Neural cell (in vitro differentiated cells): ENCODE data around the gene DIAPH1. TPM values are rescaled to one million over a fixed set of nuclear protein-coding genes. Genes with fewer than 3 reads are reported as not detected.

Experiments used
- H2AFZ ChIP-seq: fragments of 200-600, 300-800 bp; sonication (generic), shearing (Covaris generic); 2 replicates; pipeline ENCODE4 v1.6.0; 2014; ENCODE audit warnings: low read depth, mild to moderate bottlenecking, antibody characterized with exemption, low read length, moderate library complexity
- H3F3A ChIP-seq: fragments of 200-600 bp; shearing (Covaris generic); 2 replicates; pipeline ENCODE4 v1.6.1; 2016; ENCODE audit warnings: mild to moderate bottlenecking, moderate library complexity, mixed read lengths, antibody characterized with exemption, low read length; ENCODE audit not compliant: insufficient read depth, poor library complexity, severe bottlenecking
- H3K27ac ChIP-seq: fragments of 200-600, 300-800 bp; sonication (generic), shearing (Covaris generic); 2 replicates; pipeline ENCODE4 v1.5.1; 2014; ENCODE audit warnings: mild to moderate bottlenecking, low read length, moderate library complexity
- H3K27me3 ChIP-seq: fragments of 300-800, 200-600 bp; sonication (generic), shearing (Covaris generic); 2 replicates; pipeline ENCODE4 v1.6.0; 2014; ENCODE audit warnings: mild to moderate bottlenecking, low read depth, low read length, moderate library complexity; ENCODE audit not compliant: insufficient read depth
- H3K36me3 ChIP-seq: fragments of 300-800, 200-600 bp; sonication (generic), shearing (Covaris generic); 2 replicates; pipeline ENCODE4 v1.5.1; 2014; ENCODE audit warnings: mild to moderate bottlenecking, antibody characterized with exemption, low read length, moderate library complexity; ENCODE audit not compliant: insufficient read depth
- H3K4me2 ChIP-seq: fragments of 300-800, 200-600 bp; sonication (generic), shearing (Covaris generic); 2 replicates; pipeline ENCODE4 v1.6.0; 2014; ENCODE audit warnings: mild to moderate bottlenecking, low read length
- H3K4me3 ChIP-seq: fragments of 300-800, 200-600 bp; sonication (generic), shearing (Covaris generic); 2 replicates; pipeline ENCODE4 v1.5.1; 2014; ENCODE audit warnings: mild to moderate bottlenecking, low read length, moderate library complexity
- H3K79me2 ChIP-seq: fragments of 200-600 bp; shearing (Covaris generic); replicated peaks from 2 replicates; pipeline ENCODE4 v1.6.0; 2014; ENCODE audit warnings: mild to moderate bottlenecking, low read length, moderate library complexity; ENCODE audit not compliant: insufficient read depth
- H3K9ac ChIP-seq: fragments of 300-800, 200-600 bp; sonication (generic), shearing (Covaris generic); 2 replicates; pipeline ENCODE4 v1.6.1; 2016; ENCODE audit warnings: mild to moderate bottlenecking, low read length, mixed read lengths
- H3K9me2 ChIP-seq: fragments of 200-600 bp; shearing (Covaris generic); 2 replicates; pipeline ENCODE4 v1.6.1; 2016; ENCODE audit warnings: mild to moderate bottlenecking, low read length, mixed read lengths; ENCODE audit not compliant: insufficient read depth
- H3K9me3 ChIP-seq: fragments of 200-600, 300-800 bp; sonication (generic), shearing (Covaris generic); 2 replicates; pipeline ENCODE4 v1.6.1; 2016; ENCODE audit warnings: mild to moderate bottlenecking, mixed run types, low read length, moderate library complexity, mixed read lengths
- H4K20me1 ChIP-seq: fragments of 200-600 bp; shearing (Covaris generic); 2 replicates; pipeline ENCODE4 v1.6.1; 2016; ENCODE audit warnings: mild to moderate bottlenecking, mixed run types; ENCODE audit not compliant: insufficient read depth
- EP300 ChIP-seq: fragments of 450-650 bp; conservative IDR thresholded peaks from 2 replicates; pipeline ENCODE4 v1.6.1; 2014; ENCODE audit warnings: antibody characterized with exemption, mild to moderate bottlenecking, moderate library complexity; ENCODE audit not compliant: poor library complexity, severe bottlenecking
- EZH2 ChIP-seq: fragments of 200-600, 300-800 bp; shearing (Covaris generic), sonication (generic); IDR thresholded peaks from 2 replicates; pipeline ENCODE4 v1.6.1; 2014; ENCODE audit warnings: antibody characterized with exemption, low read length, borderline replicate concordance, mild to moderate bottlenecking; ENCODE audit not compliant: insufficient read depth, poor library complexity, severe bottlenecking
- MXI1 ChIP-seq: fragments of 450-650 bp; conservative IDR thresholded peaks from 2 replicates; pipeline ENCODE4 v1.6.1; 2014; ENCODE audit warnings: antibody characterized with exemption, mild to moderate bottlenecking; ENCODE audit not compliant: poor library complexity, severe bottlenecking
- POLR2AphosphoS5 ChIP-seq: IDR thresholded peaks from 2 replicates; pipeline ENCODE4 v1.6.1; 2012
- RAD21 ChIP-seq: fragments of 450-650 bp; conservative IDR thresholded peaks from 2 replicates; pipeline ENCODE4 v1.6.1; 2014; ENCODE audit warnings: antibody characterized with exemption, mild to moderate bottlenecking, moderate library complexity
- SMC3 ChIP-seq: fragments of 450-650 bp; conservative IDR thresholded peaks from 2 replicates; pipeline ENCODE4 v1.6.1; 2014; ENCODE audit warnings: antibody characterized with exemption, mild to moderate bottlenecking, moderate library complexity; ENCODE audit not compliant: poor library complexity
- TAF1 ChIP-seq: IDR thresholded peaks from 2 replicates; pipeline ENCODE4 v1.6.1; 2012; ENCODE audit warnings: low read depth
- polyA plus RNA-seq: library from polyadenylated mRNA; depleted of rRNA; stranded (reverse); fragments of >200 nt; gene quantifications from 2 replicates; pipeline ENCODE4 v1.2.3, GENCODE V29; 2014
- TF ChIP-seq, protein P1 (sequence below): fragments of 450-650 bp; IDR thresholded peaks from 2 replicates; pipeline ENCODE4 v1.5.1; 2014; ENCODE audit warnings: antibody characterized with exemption, mild to moderate bottlenecking, moderate library complexity; ENCODE audit not compliant: poor library complexity, severe bottlenecking
- TF ChIP-seq, protein P2 (sequence below): IDR thresholded peaks from 2 replicates; pipeline ENCODE4 v1.6.1; 2012; ENCODE audit warnings: borderline replicate concordance

Gene DIAPH1
- polyA plus RNA-seq, 1 donor from 2014 or later, result 21.9 TPM

DNA sequence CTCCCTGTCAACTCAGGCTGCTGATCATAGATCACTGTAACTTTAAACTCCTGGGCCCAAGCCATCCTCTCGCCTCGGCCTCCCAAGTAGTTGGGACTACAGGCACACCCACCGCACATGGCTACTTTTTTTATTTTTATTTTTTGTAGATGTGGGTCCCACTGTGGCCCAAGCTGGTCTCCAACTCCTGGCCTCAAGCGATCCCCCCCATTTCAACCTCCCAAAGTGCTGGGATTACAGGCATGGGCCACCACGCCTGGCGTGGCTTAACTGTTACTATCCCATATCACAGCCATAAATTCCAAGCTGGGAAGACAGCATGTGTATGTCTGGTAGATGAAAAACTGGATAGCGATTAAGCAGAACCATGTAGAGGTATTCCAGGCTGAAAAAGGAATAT is 16.8 kb upstream of the DIAPH1 start:
- Histone ChIP-seq H3K27ac (no peak overlapping the region), H3K9me3 (no peaks in the 10 kb centered on the region), H3F3A (no peaks in the 10 kb centered on the region), H3K27me3 (no peaks in the 10 kb centered on the region), H3K4me2 (peak overlapping the region; percentile 79), H3K79me2 (peaks cover 25% of the 10 kb centered on the region), H3K9ac (peak overlapping the region; percentile 88), H3K4me3 (peak overlapping the region; percentile 83), H3K9me2 (no peaks in the 10 kb centered on the region), H3K36me3 (peaks cover 9% of the 10 kb centered on the region), H2AFZ (no peak overlapping the region), H4K20me1 (no peaks in the 10 kb centered on the region)
- TF ChIP-seq, protein P1, sequence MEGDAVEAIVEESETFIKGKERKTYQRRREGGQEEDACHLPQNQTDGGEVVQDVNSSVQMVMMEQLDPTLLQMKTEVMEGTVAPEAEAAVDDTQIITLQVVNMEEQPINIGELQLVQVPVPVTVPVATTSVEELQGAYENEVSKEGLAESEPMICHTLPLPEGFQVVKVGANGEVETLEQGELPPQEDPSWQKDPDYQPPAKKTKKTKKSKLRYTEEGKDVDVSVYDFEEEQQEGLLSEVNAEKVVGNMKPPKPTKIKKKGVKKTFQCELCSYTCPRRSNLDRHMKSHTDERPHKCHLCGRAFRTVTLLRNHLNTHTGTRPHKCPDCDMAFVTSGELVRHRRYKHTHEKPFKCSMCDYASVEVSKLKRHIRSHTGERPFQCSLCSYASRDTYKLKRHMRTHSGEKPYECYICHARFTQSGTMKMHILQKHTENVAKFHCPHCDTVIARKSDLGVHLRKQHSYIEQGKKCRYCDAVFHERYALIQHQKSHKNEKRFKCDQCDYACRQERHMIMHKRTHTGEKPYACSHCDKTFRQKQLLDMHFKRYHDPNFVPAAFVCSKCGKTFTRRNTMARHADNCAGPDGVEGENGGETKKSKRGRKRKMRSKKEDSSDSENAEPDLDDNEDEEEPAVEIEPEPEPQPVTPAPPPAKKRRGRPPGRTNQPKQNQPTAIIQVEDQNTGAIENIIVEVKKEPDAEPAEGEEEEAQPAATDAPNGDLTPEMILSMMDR, result no peak
- TF ChIP-seq EZH2 (no peak), POLR2AphosphoS5 (no peak), EP300 (no peak), SMC3 (no peak), MXI1 (no peak), RAD21 (no peak), TAF1 (no peak)
- TF ChIP-seq, protein P2, sequence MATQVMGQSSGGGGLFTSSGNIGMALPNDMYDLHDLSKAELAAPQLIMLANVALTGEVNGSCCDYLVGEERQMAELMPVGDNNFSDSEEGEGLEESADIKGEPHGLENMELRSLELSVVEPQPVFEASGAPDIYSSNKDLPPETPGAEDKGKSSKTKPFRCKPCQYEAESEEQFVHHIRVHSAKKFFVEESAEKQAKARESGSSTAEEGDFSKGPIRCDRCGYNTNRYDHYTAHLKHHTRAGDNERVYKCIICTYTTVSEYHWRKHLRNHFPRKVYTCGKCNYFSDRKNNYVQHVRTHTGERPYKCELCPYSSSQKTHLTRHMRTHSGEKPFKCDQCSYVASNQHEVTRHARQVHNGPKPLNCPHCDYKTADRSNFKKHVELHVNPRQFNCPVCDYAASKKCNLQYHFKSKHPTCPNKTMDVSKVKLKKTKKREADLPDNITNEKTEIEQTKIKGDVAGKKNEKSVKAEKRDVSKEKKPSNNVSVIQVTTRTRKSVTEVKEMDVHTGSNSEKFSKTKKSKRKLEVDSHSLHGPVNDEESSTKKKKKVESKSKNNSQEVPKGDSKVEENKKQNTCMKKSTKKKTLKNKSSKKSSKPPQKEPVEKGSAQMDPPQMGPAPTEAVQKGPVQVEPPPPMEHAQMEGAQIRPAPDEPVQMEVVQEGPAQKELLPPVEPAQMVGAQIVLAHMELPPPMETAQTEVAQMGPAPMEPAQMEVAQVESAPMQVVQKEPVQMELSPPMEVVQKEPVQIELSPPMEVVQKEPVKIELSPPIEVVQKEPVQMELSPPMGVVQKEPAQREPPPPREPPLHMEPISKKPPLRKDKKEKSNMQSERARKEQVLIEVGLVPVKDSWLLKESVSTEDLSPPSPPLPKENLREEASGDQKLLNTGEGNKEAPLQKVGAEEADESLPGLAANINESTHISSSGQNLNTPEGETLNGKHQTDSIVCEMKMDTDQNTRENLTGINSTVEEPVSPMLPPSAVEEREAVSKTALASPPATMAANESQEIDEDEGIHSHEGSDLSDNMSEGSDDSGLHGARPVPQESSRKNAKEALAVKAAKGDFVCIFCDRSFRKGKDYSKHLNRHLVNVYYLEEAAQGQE, result no peak

DNA sequence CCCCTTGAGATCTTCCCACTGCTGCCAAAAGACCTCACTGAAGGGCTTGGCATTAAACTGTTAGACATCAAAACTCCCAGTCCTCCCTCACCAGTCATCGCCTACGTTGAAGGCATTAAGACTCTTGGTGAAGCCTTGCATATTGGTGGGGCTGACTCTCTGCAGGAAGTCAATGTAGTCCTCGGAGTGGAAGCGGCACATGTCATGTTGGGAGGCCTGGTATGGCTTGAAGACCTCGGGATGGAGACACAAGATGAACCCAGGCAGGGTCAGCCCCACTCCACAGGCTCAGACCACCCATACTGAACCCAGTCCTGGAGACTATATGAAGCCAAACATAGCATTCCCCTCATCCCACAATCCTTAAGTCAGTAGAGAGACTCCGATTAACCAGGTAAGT is 15.9 kb upstream of the DIAPH1 start:
- TF ChIP-seq, protein P1, result no peak
- no peak for TF ChIP-seq SMC3
- TF ChIP-seq, protein P2, result no peak
- TF ChIP-seq EZH2, result no peak
- H2AFZ ChIP-seq, result no peak overlapping the region
- no peaks in the 10 kb centered on the region for H3K9me2 ChIP-seq
- peak overlapping the region; percentile 83 for H3K4me3 ChIP-seq
- no peaks in the 10 kb centered on the region for H3K27me3 ChIP-seq
- H3F3A ChIP-seq, result no peaks in the 10 kb centered on the region
- H3K36me3 ChIP-seq, result peaks cover 10% of the 10 kb centered on the region
- no peaks in the 10 kb centered on the region for H3K9me3 ChIP-seq
- no peak overlapping the region for H3K9ac ChIP-seq
- H3K79me2 ChIP-seq, result peaks cover 25% of the 10 kb centered on the region
- no peak overlapping the region for H3K27ac ChIP-seq
- no peak overlapping the region for H3K4me2 ChIP-seq
- no peaks in the 10 kb centered on the region for H4K20me1 ChIP-seq
